ENCODE measurements around the gene RGL3. TPM values are rescaled to one million over a fixed set of nuclear protein-coding genes. Genes with fewer than 3 reads are reported as not detected.
"Not testable (repeated sequence)": the region's sequence is repeated elsewhere in the genome, so short reads cannot be mapped to it uniquely, and the experiment has no call there.

Gene RGL3
- total RNA-seq, 1 experiment from 2014 or later, result 3.3 TPM

DNA sequence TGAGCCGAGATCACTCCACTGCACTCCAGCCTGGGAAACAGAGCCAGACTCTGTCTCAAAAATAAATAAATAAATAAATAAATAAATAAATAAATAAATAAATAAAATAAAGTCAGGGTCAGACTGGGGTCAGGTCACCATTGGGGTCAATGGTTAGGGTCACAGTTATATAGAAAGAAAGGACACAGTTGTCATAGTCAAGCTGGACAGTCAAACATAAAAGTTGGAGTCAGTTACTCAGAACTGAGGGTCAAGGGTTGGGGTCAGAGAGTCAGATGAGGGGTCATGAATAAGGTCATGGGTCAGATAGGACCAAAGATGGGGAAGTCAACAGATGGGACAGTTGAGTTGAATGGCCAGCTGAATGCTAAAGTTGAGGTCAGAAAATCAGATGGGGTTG is 18.3 kb downstream of the RGL3 start:
- in situ Hi-C loops (cut with HindIII; ENCODE audit: low pct_unique_long_range_greater_than_20kb, low sequenced_read_pairs), result no loop called here
- DNase-seq (ENCODE audit: low read depth), result no peak

DNA sequence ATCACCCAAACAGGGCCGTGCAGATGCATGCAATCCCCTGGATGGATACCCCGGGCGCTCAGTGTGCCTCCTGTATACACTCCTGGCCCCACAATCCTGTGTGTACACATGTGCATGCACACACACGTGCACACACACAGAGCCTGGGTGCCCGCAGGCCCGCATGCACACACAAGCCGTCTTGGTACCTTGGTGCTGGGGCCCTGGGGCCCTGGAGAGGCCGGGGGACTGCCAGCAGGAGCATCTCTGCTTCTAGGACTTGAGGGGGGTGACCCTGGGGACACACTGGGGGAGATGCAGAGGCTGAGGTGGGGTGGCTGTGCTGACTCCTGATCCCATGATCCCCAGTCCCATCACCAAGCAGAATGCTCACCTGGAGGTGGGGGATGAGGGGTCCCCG is 19.4 kb downstream of the RGL3 start:
- in situ Hi-C loops (cut with HindIII; ENCODE audit: low pct_unique_long_range_greater_than_20kb, low sequenced_read_pairs), result no loop called here
- no peak for DNase-seq (ENCODE audit: low read depth)

DNA sequence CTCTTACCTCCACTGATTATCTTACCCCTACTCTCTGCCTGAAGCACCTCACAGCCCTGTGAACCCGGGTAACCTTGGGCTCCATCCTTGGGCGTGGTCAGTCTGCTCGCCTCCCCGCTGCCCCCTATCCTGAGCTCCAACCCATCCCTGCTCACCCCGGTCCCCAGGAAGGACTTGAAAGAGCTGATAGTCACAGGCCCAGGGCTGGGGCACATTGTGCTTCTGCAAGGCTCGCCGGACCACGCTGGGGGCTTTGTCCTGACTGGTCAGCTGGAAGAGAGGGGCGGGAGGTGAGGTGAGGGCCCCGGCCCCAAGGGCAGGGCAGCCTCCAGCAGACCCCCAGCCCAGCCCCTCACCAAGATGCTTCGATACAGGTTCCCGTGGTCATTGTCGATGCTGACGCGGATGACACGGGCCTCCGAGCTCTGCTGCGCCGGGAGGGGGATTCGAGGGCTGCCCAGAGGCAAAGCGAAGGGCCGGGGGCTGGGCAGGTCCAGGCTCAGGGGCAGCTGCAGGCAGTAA is 22.0 kb downstream of the RGL3 start:
- in situ Hi-C loops (cut with HindIII; ENCODE audit: low pct_unique_long_range_greater_than_20kb, low sequenced_read_pairs), result no loop called here
- DNase-seq (ENCODE audit: low read depth), result no peak

DNA sequence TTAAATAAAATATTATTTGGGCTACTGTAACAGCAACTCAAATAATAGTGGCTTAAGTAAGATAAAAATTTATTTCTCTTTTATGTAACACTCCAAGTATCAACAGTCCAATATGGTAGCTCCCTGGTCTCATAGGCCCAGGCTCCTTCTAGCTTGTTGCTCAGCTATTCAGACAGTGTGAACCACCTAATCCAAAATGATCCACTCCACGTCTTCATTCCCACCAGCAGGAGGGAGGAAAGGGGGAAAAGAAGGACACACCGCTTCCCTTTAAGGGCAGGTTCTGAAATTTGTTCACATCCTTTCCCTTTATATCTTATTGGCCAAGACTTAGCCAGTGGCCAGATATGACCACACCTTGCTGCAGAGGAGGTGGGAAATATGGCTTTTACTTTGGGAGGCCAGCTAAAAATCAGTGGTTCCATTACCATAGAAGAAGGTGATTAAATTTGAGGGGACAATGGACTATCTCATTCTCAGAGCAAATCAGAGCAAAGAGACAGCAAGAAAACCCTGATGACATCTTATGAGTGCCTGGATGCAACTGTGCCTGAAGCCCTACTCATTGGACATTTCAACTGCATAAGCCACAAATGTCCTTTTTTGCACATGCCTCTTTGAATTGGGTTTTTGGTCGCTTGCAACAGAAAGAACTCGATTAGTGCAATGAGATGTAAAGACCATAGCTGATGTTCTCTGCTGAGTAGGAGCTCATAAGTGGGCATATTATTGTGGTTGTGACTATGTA is 28.0 kb downstream of the RGL3 start:
- no peak for DNase-seq (ENCODE audit: low read depth)
- in situ Hi-C loops (cut with HindIII; ENCODE audit: low pct_unique_long_range_greater_than_20kb, low sequenced_read_pairs), result no loop called here

DNA sequence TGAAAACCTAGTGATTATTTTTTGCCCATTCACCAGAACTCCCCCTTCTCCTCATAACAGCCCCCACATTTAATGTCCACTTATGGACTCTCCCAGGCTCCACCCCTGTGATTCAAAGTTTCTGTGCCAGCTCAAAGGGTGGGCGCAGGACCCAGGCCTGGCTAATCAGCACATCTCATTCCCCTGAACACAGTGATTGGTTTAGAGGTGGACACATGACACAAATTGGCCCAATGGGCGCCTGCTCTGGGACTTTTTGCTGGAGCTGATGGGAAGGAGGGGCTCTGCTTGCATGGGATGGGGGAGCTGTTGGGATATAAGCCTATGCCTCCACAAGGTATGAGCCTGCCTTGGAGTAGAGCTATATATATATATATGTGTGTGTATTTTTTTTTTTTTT is 28.8 kb downstream of the RGL3 start:
- no peak for DNase-seq (ENCODE audit: low read depth)
- in situ Hi-C loops (cut with HindIII; ENCODE audit: low pct_unique_long_range_greater_than_20kb, low sequenced_read_pairs), result no loop called here

DNA sequence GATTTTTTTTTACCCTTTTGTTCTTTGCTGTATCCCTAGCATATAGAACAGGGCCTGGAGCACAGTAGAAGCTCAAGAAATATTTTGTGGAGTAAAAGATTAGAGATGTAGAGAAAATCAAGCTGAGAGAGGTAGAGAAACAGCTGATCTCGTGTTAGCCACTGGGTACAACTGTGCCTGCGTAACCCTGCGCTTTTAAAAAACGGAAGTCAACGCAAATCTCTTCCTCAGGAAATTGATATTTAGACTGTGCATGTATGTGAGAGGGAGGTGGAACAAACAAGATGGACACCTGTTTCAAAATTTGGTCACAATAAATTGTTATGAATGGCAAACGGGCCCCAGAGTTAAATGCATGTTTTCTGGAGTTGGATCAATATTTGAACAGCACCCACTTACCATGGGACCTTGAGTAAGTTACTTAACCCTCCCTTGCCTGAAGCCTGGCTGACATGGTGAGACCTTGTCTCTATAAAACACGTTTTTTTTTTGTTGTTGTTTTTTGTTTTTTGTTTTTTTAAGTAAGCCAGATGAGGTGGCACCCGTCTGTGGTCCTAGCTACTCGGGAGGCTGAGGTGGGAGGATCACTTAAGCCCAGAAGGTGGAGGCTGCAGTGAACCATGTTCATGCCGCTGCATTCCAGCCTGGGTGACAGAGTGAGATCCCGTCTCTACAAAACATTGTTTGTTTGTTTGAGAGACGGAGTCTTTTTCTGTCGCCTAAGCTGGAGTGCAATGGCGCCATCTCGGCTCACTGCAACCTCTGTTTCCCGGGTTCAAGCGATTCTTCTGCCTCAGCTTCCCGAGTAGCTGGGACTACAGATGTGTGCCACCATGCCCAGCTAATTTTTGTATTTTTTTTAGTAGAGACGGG is 31.7 kb downstream of the RGL3 start:
- in situ Hi-C loops (cut with HindIII; ENCODE audit: low pct_unique_long_range_greater_than_20kb, low sequenced_read_pairs), result no loop called here
- DNase-seq (ENCODE audit: low read depth), result no peak

DNA sequence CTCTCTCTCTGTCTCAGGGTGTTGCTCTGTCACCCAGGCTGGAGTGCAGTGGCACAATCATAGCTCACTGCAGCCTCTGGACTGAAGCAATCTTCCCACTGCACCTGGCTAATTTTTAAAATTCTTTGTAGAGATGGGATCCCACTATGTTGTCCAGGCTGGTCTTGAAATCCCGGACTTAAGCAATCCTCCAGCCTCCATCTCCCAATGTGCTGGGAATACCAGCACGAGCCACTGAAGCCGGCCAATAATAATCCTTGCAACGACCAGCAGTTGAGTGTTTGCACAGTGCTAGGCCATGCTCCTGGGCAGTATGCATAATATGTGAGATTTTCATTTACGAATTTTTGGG is 34.4 kb downstream of the RGL3 start:
- DNase-seq (ENCODE audit: low read depth), result no peak
- in situ Hi-C loops (cut with HindIII; ENCODE audit: low pct_unique_long_range_greater_than_20kb, low sequenced_read_pairs), result no loop called here

DNA sequence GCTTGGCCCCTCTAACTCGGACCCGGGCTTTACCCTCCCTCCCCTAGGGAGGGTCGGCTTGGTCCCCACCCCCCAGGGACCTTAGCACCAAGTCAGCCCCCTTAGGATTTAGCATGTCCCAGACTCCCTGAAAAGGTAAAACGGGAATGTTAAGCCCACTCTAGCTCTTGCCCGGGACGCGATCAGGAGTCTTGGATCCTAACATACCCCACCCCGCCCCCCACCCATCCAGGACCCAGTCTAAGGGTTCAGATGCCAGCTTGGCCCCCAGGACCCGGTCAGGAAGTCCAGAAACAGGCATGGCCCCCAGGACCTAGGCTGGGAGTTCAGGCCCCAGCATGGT is 35.4 kb downstream of the RGL3 start:
- in situ Hi-C loops (cut with HindIII; ENCODE audit: low pct_unique_long_range_greater_than_20kb, low sequenced_read_pairs), result no loop called here
- DNase-seq (ENCODE audit: low read depth), result peak; percentile 34

DNA sequence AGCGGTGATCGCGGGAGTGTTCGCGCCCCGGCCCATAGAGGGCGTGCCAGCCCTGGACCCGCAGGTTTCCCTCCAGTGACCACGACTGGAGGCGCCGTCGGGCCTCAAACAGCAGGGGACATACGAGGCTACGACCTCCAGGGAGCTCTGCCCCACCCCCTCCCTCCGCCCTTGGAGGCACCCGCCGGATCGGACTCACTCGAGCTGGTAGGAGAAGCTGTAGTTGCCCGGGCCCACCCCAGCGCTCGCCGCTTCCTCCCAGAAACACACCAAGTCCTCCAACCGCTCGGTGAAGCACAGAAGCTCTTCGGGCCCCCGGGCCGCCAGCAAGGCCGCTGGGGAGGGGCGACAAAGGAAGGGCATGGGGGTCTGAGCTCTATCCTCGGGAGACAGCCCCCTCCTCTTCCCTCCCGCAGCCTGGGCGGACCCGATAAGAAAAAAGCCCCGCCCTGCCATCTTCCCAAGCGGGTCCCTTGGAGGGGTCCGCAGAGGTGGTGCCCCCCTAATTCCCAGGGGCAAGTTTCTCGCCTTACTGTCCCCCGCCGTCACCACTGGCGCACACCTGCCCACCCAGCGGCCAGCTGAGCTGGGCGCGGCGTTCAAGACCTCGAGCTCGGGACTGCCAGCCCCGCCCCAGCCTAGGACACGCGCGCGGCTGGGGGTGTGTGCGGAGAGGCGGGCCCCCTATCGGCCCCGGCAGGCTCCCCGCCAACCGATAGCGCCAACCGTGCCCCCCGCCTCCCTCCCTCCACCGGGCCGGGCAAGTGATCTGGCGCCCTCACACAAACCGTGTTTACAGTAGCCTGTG is 36.0 kb downstream of the RGL3 start:
- peak; percentile 82 for DNase-seq (ENCODE audit: low read depth)
- in situ Hi-C loops (cut with HindIII; ENCODE audit: low pct_unique_long_range_greater_than_20kb, low sequenced_read_pairs), result no loop called here

DNA sequence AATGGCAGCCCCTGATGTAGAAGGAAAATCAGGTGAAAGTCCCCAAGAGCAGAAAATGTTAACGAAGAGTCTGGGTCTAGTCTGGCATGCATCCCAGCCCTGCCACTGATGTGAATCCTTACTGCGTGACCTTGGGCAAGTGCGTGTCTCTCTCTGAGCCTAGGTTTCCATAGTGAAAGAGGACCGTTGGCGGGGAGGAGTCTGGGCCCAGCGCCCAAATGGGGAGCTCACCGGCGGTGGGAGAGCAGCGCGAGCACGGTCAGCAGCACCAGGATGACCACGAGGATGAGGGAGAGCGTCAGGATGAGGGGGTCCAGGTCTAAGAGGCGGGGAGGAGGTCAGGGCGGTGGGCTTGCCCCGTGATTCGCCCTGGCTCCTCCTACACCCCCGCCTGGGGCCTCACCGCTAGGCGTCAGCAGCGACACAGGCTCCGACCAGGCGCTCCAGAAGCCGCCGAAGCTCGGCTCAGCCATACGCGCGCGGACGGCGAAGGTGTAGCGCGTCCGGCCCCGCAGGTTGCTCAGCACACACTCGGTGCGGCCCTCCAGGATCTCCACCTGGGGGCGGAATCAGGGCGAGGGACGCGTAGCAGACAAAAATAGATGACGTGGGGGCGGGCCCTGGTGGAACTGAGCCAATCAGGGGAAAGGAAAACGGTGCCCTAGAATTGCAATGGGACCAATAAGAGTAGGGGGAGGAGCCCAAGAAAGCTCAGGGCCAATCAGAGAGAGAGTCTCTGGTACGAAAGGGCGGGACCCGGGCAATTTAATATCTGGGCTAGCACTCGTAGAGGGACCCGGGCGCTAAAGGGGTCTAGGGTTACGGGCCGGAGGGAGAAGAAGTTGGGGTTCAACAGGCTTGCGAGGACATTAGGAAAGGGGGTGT is 38.2 kb downstream of the RGL3 start:
- in situ Hi-C loops (cut with HindIII; ENCODE audit: low pct_unique_long_range_greater_than_20kb, low sequenced_read_pairs), result no loop called here
- peak; percentile 100 for DNase-seq (ENCODE audit: low read depth)

DNA sequence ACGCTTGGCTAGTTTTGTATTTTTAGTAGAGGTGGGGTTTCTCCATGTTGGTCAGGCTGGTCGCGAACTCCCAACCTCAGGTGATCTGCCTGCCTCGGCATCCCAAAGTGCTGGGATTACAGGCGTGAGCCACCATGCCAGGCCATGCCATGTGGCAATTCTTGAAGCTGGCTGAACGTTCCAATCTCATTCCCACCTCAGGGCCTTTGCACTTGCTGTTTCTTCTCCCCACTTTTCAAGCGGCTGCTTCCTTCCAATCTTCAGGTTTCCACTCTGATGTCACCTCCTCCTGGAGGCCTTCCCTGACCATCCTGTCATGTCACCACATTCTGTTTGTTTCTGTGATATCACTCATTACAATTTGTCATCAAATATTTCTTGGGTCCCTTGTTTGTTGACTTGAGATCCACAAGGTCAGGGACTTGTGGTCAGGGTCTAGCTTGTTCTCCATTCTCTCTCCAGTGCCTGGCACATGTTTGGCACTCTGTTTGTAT is 39.2 kb downstream of the RGL3 start:
- in situ Hi-C loops (cut with HindIII; ENCODE audit: low pct_unique_long_range_greater_than_20kb, low sequenced_read_pairs), result no loop called here
- peak; percentile 41 for DNase-seq (ENCODE audit: low read depth)

DNA sequence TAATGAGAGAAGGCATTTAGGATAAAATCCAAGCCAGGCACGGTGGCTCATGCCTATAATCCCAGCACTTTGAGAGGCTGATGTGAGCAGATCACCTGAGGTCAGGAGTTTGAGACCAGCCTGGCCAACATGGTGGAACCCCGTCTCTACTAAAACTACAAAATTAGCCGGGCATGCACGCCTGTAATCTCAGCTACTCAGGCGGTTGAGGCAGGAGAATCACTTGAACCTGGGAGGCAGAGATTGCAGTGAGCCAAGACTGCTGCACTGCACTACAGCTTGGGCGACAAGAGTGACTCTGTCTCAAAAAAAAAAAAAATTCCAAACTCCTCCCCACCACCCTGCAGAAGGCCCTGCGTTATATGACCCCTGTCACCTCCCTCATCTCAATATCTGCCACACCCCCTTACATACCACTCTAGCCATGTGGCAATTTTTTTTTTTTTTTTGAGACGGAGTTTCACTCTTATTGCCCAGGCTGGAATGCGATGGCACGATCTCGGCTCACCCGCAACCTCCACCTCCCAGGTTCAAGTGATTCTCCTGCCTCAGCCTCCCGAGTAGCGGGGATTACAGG is 39.8 kb downstream of the RGL3 start:
- in situ Hi-C loops (cut with HindIII; ENCODE audit: low pct_unique_long_range_greater_than_20kb, low sequenced_read_pairs), result not testable (repeated sequence)
- peak; percentile 85 for DNase-seq (ENCODE audit: low read depth)

DNA sequence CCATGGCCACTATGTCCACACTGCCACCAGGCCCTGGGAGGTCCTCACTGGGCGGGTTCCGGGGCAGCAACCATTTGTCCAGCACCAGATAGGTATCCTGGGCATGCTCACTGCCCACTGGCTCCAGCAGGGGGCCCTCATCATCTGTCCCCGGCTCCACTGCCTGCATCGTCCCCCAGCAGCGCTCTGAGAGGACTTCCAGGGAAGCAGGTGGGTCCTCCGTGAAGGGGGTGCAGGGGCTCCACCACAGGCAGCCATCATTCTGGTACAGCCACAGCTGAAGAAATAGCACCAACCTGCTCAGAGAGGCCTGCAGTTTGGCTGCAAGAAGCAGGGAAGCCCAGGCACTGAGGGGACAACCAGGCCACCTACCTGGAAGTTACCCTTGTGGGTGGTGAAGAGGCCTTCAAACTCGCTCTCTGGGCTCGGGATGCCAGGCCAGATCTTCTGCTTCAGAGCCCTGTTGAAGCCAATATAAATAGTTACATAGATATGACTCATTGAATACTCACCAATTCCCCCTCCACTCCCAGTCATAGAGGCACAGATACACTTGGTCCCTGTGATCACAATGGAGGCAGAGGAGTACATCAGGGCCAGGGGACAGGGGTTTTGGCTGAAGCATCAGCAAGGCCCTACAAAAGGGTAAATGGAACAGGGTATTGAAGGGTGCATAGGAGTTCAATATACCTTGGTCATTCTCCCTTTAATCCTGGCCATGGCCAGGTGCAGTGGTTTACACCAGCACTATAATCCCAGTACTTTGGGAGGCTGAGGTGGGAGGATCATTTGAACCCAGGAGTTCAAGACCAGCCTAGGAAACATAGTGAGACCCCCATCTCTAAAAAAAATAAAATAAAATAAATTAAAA is 40.6 kb downstream of the RGL3 start:
- DNase-seq (ENCODE audit: low read depth), result peak; percentile 78
- in situ Hi-C loops (cut with HindIII; ENCODE audit: low pct_unique_long_range_greater_than_20kb, low sequenced_read_pairs), result no loop called here

DNA sequence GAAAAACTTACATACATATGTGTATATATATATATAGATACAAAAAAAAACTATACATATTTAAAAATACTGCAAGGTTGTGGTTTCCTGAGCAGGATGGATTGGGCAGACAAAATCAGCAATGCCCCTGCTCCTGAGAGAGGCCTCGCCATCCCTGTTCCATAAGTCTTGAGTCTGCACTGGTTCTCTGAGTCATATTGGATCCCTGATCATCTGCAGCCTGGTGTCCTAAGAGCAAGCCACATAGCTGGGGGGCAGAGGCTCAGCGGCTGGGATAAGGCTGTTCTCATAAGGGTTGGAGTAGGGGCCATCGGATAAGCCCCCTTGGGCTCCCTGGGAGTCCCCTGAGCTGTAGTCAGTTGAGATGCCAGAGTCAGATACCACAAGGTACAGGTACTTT is 41.4 kb downstream of the RGL3 start:
- no peak for DNase-seq (ENCODE audit: low read depth)

DNA sequence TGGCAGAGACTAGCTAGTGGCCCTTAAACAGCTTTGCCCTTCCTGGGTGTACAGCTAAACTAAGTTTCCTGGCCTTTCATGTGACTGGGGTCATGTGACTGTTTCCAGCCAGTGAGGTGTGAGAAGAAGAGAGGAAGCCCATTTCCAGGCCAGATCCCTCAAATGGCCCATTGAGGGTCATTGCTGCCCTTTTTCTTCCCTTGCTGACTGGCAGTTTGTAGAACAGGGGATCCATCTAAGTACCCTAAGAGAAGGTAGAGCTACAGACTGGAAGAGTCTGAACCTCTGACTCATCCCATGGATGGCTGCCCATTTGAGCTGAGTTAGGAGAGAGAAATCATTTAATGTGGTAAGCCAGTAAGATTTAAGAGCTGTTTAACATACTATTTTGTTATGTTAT is 41.9 kb downstream of the RGL3 start:
- in situ Hi-C loops (cut with HindIII; ENCODE audit: low pct_unique_long_range_greater_than_20kb, low sequenced_read_pairs), result no loop called here
- DNase-seq (ENCODE audit: low read depth), result peak; percentile 79

More for the DNA sequence above, 41.4 kb downstream of the RGL3 start:
- in situ Hi-C loops (cut with HindIII; ENCODE audit: low pct_unique_long_range_greater_than_20kb, low sequenced_read_pairs), result no loop called here

DNA sequence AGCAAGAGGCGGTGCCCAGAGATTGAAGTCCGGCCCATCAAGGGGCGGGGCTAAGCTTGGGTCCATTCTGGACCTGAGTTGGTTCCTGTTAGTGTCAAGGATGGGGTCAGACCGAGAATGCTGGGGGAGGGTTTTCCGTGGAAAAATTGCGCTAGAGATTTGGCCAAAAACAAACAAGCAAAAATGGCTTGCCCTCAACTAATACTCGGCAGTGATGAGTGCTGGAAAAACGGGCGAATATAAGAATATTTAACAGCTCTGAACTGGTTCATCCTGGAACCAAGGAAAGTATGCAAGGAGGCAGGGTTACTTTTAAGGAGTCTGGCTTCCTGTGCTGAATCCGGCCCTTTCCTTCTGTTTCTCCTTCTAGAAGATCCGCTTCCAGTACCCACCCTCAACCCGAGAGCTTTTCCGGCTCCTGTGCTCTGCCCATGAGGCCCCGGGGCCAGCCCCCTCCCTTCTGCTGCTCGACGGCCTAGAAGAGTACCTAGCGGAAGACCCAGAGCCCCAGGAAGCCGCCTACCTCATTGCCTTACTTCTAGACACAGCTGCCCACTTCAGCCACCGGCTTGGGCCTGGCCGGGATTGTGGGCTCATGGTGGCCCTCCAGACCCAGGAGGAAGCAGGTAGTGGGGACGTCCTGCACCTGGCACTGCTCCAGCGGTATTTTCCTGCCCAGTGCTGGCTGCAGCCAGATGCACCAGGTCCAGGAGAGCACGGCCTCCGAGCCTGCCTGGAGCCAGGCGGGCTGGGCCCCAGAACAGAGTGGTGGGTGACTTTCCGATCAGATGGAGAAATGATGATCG is 43.8 kb downstream of the RGL3 start:
- DNase-seq (ENCODE audit: low read depth), result no peak
- in situ Hi-C loops (cut with HindIII; ENCODE audit: low pct_unique_long_range_greater_than_20kb, low sequenced_read_pairs), result no loop called here

Data from Caki2 (cell line).